ENCODE results near the gene IRF2BP2. TPM values are rescaled to one million over a fixed set of nuclear protein-coding genes. Genes with fewer than 3 reads are reported as not detected.

The IRF2BP2 gene
- polyA plus RNA-seq, 2 of the 4 experiments (the other 2 are of a cell fraction), result 38.2 to 53.5 TPM

DNA sequence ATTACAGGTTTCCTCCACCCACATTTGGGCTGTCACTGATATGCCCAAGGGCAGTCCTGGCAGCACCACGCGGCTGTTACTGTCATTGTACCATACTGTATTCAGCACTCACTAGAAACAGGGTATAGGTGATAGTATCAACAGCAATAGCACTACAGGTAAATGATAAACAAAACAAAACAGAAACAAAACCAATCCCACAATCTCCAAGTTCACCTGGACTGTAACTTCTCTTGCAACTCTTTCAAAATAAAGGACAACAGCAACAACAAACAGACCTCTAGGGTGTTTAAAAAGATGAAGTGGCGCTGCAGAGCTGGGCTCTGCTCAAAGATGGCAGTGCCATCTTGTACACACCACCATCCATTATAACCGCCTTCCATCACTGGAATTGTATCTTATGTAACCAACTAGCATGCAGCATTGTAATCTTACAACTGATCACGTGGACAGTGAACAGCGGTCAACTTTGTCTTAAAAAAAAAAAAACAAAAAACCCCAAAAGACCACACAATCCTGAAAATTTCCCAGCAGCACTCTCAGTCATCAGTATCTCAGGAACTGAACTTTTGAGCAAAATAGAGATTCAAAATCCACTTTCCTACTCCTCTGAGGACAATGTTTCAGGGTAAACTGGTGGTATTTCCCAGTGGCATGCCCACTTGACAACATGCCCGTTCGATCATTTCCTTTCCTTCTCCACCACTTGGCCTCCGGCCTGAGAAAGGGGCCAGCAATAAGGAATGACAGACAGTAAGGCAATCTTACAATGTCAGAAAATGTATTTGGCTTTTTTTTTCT is 3.8 kb downstream of the IRF2BP2 start (continued):
- TF ChIP-seq, protein P1, sequence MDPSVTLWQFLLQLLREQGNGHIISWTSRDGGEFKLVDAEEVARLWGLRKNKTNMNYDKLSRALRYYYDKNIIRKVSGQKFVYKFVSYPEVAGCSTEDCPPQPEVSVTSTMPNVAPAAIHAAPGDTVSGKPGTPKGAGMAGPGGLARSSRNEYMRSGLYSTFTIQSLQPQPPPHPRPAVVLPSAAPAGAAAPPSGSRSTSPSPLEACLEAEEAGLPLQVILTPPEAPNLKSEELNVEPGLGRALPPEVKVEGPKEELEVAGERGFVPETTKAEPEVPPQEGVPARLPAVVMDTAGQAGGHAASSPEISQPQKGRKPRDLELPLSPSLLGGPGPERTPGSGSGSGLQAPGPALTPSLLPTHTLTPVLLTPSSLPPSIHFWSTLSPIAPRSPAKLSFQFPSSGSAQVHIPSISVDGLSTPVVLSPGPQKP (IDR thresholded peaks at IDR 0.05; ENCODE audit: low read depth, low read length), result no peak
- TF ChIP-seq, protein P2, sequence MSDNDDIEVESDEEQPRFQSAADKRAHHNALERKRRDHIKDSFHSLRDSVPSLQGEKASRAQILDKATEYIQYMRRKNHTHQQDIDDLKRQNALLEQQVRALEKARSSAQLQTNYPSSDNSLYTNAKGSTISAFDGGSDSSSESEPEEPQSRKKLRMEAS (IDR thresholded peaks at IDR 0.05), result peak; percentile 66
- TF ChIP-seq, protein P3, sequence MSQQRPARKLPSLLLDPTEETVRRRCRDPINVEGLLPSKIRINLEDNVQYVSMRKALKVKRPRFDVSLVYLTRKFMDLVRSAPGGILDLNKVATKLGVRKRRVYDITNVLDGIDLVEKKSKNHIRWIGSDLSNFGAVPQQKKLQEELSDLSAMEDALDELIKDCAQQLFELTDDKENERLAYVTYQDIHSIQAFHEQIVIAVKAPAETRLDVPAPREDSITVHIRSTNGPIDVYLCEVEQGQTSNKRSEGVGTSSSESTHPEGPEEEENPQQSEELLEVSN (IDR thresholded peaks at IDR 0.05; ENCODE audit: borderline replicate concordance, low read depth), result no peak
- no peak for TF ChIP-seq MYC (IDR thresholded peaks at IDR 0.05; ENCODE audit: borderline replicate concordance, low read length)
- TF ChIP-seq RAD21 (conservative IDR thresholded peaks at IDR 0.05 in 1 of 2, IDR thresholded peaks at IDR 0.05 in 1 of 2), result peak; percentile 28; a peak in 4 of 5 replicates
- TF ChIP-seq ZC3H11A (IDR thresholded peaks at IDR 0.05), result no peak
- TF ChIP-seq GATA3 (IDR thresholded peaks at IDR 0.05; ENCODE audit: borderline replicate concordance), result no peak
- no peak for TF ChIP-seq FOXS1 (CRISPR knock-in tag; IDR thresholded peaks at IDR 0.05)
- peak; percentile 54 for TF ChIP-seq USF2 (IDR thresholded peaks at IDR 0.05)
- TF ChIP-seq HEYL (CRISPR knock-in tag; IDR thresholded peaks at IDR 0.05), result no peak

DNA sequence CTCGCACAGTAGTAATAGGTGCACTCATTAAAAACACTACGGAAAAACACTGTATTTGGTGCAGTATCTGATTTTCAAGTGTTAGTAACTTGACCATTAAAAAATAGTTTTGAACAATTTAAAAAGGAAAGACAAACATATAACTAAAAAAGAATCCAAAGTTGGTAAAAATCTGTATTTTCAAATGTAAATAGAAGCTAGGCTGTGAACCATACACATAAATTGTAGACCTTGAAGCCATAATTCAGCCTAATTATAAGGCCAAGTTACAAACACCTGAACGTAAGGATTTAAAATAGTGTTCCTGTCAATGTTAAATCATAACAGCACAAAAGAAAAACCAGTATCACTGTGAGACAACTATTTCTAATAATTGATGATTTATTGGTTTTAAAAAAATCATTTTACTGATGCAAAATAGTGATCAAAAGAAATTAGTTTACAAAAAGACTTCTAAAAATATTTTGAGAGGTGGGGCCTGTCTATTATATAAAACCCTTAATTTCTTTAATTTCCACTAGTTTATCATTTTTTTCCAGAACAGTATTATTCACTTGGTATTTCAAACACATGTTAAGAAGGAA is 4.5 kb downstream of the IRF2BP2 start:
- WGBS (ENCODE audit: missing lambda C conversion rate), result 7% methylated on average over 3 of the region's 3 CpGs
- DNase-seq (ENCODE audit: low read depth in 1 of 2, low spot score in 1 of 2), result no peak
- ChIA-PET CTCF (interaction anchor here (0.9 to 11.3 kb wide), 10 partner anchors 17 to 488 kb away, joined by 3 to 76 read pairs (median 4); no protein-coding TSS in a partner anchor), POLR2A (interaction anchor here (1.1 to 1.2 kb wide), 2 partner anchors 118 to 478 kb away, joined by 4 to 6 read pairs; no protein-coding TSS in a partner anchor)
- peaks cover 38% of the 10 kb centered on the region for H3K4me1 ChIP-seq
- H3K9me3 ChIP-seq, result no peaks in the 10 kb centered on the region
- peak overlapping the region; percentile 96 for H3K4me2 ChIP-seq
- H3K27ac ChIP-seq, result peak overlapping the region; percentile 96
- H3K4me3 ChIP-seq, result peak overlapping the region; percentile 64
- ATAC-seq, result no peak
- no peak for TF ChIP-seq JUNB (IDR thresholded peaks at IDR 0.05)
- no peak for TF ChIP-seq RNF2 (IDR thresholded peaks at IDR 0.05; ENCODE audit: borderline replicate concordance, low read depth)
- TF ChIP-seq NFE2L2 (conservative IDR thresholded peaks at IDR 0.05; ENCODE audit: low read length), result no peak
- TF ChIP-seq CHD4 (IDR thresholded peaks at IDR 0.05; ENCODE audit: borderline replicate concordance), result no peak
- TF ChIP-seq ZNF302 (CRISPR knock-in tag; IDR thresholded peaks at IDR 0.05), result no peak
- TF ChIP-seq, protein P2 (IDR thresholded peaks at IDR 0.05), result no peak
- TF ChIP-seq, protein P3 (IDR thresholded peaks at IDR 0.05; ENCODE audit: borderline replicate concordance, low read depth), result no peak
- TF ChIP-seq GATA3 (IDR thresholded peaks at IDR 0.05; ENCODE audit: borderline replicate concordance), result no peak
- no peak for TF ChIP-seq REST (IDR thresholded peaks at IDR 0.05)
- TF ChIP-seq EHMT2 (IDR thresholded peaks at IDR 0.05; ENCODE audit: low read depth), result no peak
- TF ChIP-seq FOSL2 (IDR thresholded peaks at IDR 0.05), result no peak
- no peak for TF ChIP-seq FOSL2 (CRISPR knock-in tag; IDR thresholded peaks at IDR 0.05)
- no peak for TF ChIP-seq TFCP2L1 (CRISPR knock-in tag; IDR thresholded peaks at IDR 0.05)
- no peak for TF ChIP-seq CBX2 (IDR thresholded peaks at IDR 0.05; ENCODE audit: borderline replicate concordance, low read depth)
- TF ChIP-seq NR3C1 (IDR thresholded peaks at IDR 0.05), result no peak
- no peak for TF ChIP-seq RFX5 (IDR thresholded peaks at IDR 0.05)
- TF ChIP-seq HOXB5 (CRISPR knock-in tag; IDR thresholded peaks at IDR 0.05), result no peak
- no peak for TF ChIP-seq BHLHE40 (IDR thresholded peaks at IDR 0.05; ENCODE audit: low read depth, low read length)
- TF ChIP-seq, protein P4, sequence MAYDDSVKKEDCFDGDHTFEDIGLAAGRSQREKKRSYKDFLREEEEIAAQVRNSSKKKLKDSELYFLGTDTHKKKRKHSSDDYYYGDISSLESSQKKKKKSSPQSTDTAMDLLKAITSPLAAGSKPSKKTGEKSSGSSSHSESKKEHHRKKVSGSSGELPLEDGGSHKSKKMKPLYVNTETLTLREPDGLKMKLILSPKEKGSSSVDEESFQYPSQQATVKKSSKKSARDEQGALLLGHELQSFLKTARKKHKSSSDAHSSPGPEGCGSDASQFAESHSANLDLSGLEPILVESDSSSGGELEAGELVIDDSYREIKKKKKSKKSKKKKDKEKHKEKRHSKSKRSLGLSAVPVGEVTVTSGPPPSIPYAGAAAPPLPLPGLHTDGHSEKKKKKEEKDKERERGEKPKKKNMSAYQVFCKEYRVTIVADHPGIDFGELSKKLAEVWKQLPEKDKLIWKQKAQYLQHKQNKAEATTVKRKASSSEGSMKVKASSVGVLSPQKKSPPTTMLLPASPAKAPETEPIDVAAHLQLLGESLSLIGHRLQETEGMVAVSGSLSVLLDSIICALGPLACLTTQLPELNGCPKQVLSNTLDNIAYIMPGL (CRISPR knock-in tag; IDR thresholded peaks at IDR 0.05; ENCODE audit: borderline replicate concordance), result no peak; the same call in 1 of the 2 replicates
- no peak for TF ChIP-seq NPAS2 (CRISPR knock-in tag; IDR thresholded peaks at IDR 0.05; ENCODE audit: borderline replicate concordance)
- FAIRE-seq, result no peak

All from A549 (cell line).